GM12878 (cell line): ENCODE data around the gene SRRM2. TPM values are rescaled to one million over a fixed set of nuclear protein-coding genes. Genes with fewer than 3 reads are reported as not detected.
"Not testable (repeated sequence)": the region's sequence is repeated elsewhere in the genome, so short reads cannot be mapped to it uniquely, and the experiment has no call there.

ENCODE experiments used
- ATAC-seq: fragments of 200-7000 bp; cut with Tn5 transposase; 3 replicates; pipeline ENCODE4 v1.9.1; 2020; ENCODE audit warnings: mild to moderate bottlenecking, moderate library complexity
- BruUV-seq: library from RNA; stranded (reverse); fragments of 400-500 nt; replicated peaks from 2 replicates; lab custom pipeline; 2021; lab: Mats Ljungman, UMichigan
- CTCF ChIA-PET: fragments of 300-600 bp; sonication (Branson Sonifier 250); formaldehyde crosslinking; extraction: SDS; loops from one replicate; lab custom pipeline; 2021; ENCODE audit warnings: inconsistent platforms; lab: Yijun Ruan, JAX
- POLR2A ChIA-PET: fragments of 350-600 bp; formaldehyde crosslinking; extraction: SDS; loops from one replicate; lab custom pipeline; 2021; ENCODE audit warnings: inconsistent platforms; lab: Charles Lee
- RAD21 ChIA-PET: fragments of 300-600 bp; sonication (Branson Sonifier 250); formaldehyde crosslinking; loops from one replicate; lab custom pipeline; 2023; ENCODE audit warnings: antibody characterized with exemption; ENCODE audit not compliant: unreplicated experiment; lab: Charles Lee
- SMC1A ChIA-PET: fragments of 300-600 bp; sonication (Branson Sonifier 250); formaldehyde crosslinking; loops from one replicate; lab custom pipeline; 2023; ENCODE audit not compliant: unreplicated experiment, uncharacterized antibody; lab: Charles Lee
- DNase-seq: peaks from one replicate; pipeline ENCODE4 v3.0.0-alpha.2; 2011; ENCODE audit warnings: low read depth, low spot score
- FAIRE-seq: peaks from 3 replicates; lab custom pipeline; 2011; peaks lifted over from hg19 to GRCh38; lab: Jason Lieb, UNC
- H2AFZ ChIP-seq: 2 replicates; pipeline ENCODE4 v1.6.0; 2011; ENCODE audit warnings: low read depth, low read length, control low read depth; ENCODE audit not compliant: control insufficient read depth
- H3K27ac ChIP-seq: 2 replicates; pipeline ENCODE4 v1.5.1; 2011; ENCODE audit warnings: control low read depth; ENCODE audit not compliant: control insufficient read depth, insufficient read depth
- H3K27me3 ChIP-seq, 2 experiments: replicated peaks in 1 of 2; 2 replicates each; pipeline versions ENCODE4 v1.6.0 to v1.6.1; 2011; ENCODE audit warnings: low read length in 1 of 2; ENCODE audit not compliant: control insufficient read depth in 2 of 2, insufficient read depth in 2 of 2
- H3K36me3 ChIP-seq, 2 experiments: 2 replicates each; pipeline ENCODE4 v1.5.1; 2011; ENCODE audit warnings: low read length in 1 of 2; ENCODE audit not compliant: control insufficient read depth in 2 of 2, insufficient read depth in 2 of 2
- H3K4me1 ChIP-seq: 2 replicates; pipeline ENCODE4 v1.6.1; 2011; ENCODE audit warnings: mild to moderate bottlenecking, low read length, moderate library complexity, mixed read lengths; ENCODE audit not compliant: control insufficient read depth, insufficient read depth
- H3K4me2 ChIP-seq: 2 replicates; pipeline ENCODE4 v1.6.0; 2011; ENCODE audit warnings: control low read depth; ENCODE audit not compliant: control insufficient read depth, insufficient read depth
- H3K4me3 ChIP-seq: fragments of 200-600 bp; sonication (generic); 2 replicates; pipeline ENCODE4 v1.5.1; 2016
- H3K79me2 ChIP-seq: 2 replicates; pipeline ENCODE4 v1.6.0; 2011; ENCODE audit warnings: low read length; ENCODE audit not compliant: control insufficient read depth, insufficient read depth
- H3K9ac ChIP-seq: 2 replicates; pipeline ENCODE4 v1.8.0; 2011; ENCODE audit warnings: low read length, control low read depth, mixed read lengths; ENCODE audit not compliant: control insufficient read depth, insufficient read depth
- H3K9me3 ChIP-seq: replicated peaks from 3 replicates; pipeline ENCODE4 v1.5.1; 2011; ENCODE audit warnings: mild to moderate bottlenecking, low read length; ENCODE audit not compliant: control insufficient read depth, insufficient read depth
- H4K20me1 ChIP-seq: 2 replicates; pipeline ENCODE4 v1.6.0; 2011; ENCODE audit not compliant: control insufficient read depth, insufficient read depth
- ZBTB40 ChIP-seq: fragments of 450-650 bp; IDR thresholded peaks from 2 replicates; pipeline ENCODE4 v1.6.1; 2016; ENCODE audit warnings: mild to moderate bottlenecking, moderate library complexity, borderline replicate concordance
- WGBS: methylation state at CpG from one replicate; pipeline ENCODE4 v1.1.6; 2016; ENCODE audit warnings: low lambda C conversion rate; ENCODE audit not compliant: insufficient replicate concordance, insufficient coverage; ENCODE audit errors: missing lambda C conversion rate; 5-methylcytosine and 5-hydroxymethylcytosine counted together
- in situ Hi-C: fragments of 300-500 bp; cut with MboI; formaldehyde crosslinking; loops from 9 replicates; pipeline ENCODE4 v1.14.3; 2018; ENCODE audit warnings: mixed read lengths
- intact Hi-C: fragments of 100-400 bp; cut with micrococcal nuclease; formaldehyde crosslinking; loops from one replicate; pipeline ENCODE4 v1.14.2; 2022; ENCODE audit not compliant: unreplicated experiment
- polyA plus RNA-seq, 11 experiments: library from polyadenylated mRNA; depleted of rRNA in 4 of 11; unstranded in 6 of 11; stranded (reverse) in 5 of 11; fragments of >200 nt; fragmentation: Nextera tagmentation in 4 of 11; fragmentation: Illumina TruSeq in 1 of 11; extraction: Ambion mirVana in 4 of 11; extraction: Trizol in 1 of 11; gene quantifications; 1 replicate in 1 of 11; 2 replicates in 10 of 11; pipeline versions ENCODE4 v1.2.1 to v1.2.3, GENCODE V29; 2011 to 2016; ENCODE audit warnings: inconsistent platforms in 2 of 11, missing spikeins in 2 of 11, low read depth in 1 of 11
- total RNA-seq, 4 experiments: library from RNA; depleted of rRNA in 3 of 4; stranded (reverse); fragments of >200 nt in 3 of 4; fragmentation: Illumina TruSeq in 1 of 4; extraction: Trizol in 1 of 4; gene quantifications; 2 replicates each; pipeline versions ENCODE4 v1.2.1 to v1.2.3, GENCODE V29; 2013 to 2021

Gene SRRM2
- total and polyA plus RNA-seq, 10 of the 15 experiments (the other 5 are each of a cell fraction or from before 2014, with no cell fraction given): 30.1 to 502 (median 196) TPM

GRCh38 chr16:2720719-2721633 is 31.5 kb upstream of the SRRM2 start (continued):
- peak; percentile 88 for TF ChIP-seq ZBTB40

- peak overlapping the region; percentile 54; the same call in 1 of the 2 replicates for H3K9ac ChIP-seq
- ATAC-seq: peak; percentile 23
- FAIRE-seq, in situ Hi-C loops, H3K27me3 ChIP-seq, H3K4me1 ChIP-seq, DNase-seq, POLR2A ChIA-PET, SMC1A ChIA-PET, H3K9me3 ChIP-seq, CTCF ChIA-PET, H4K20me1 ChIP-seq, BruUV-seq, H3K36me3 ChIP-seq, H3K79me2 ChIP-seq: not testable (repeated sequence)
- WGBS: 18% methylated on average over 13 of the region's 14 CpGs
- peak overlapping the region; percentile 87 for H2AFZ ChIP-seq
- RAD21 ChIA-PET: interaction anchor here (0.6 kb wide), 2 partner anchors 31 to 278 kb away, joined by 3 to 6 read pairs; partner anchors contain the start of gene SRRM2
- H3K27ac ChIP-seq: peak overlapping the region; percentile 39; the same call in 1 of the 2 replicates
- peak overlapping the region; percentile 79 for H3K4me2 ChIP-seq
- H3K4me3 ChIP-seq: peak overlapping the region; percentile 57
- intact Hi-C loops: loop anchor here (2.0 to 10.0 kb wide), 2 partner anchors 39 to 143 kb away; partner anchors contain the start of gene KCTD5
Observed at GRCh38 chr16:2721634-2722173, 30.7 kb upstream of the SRRM2 start.
